Common myeloid progenitor, CD34-positive (primary cell): ENCODE data around the gene PAPOLA.

Source experiments
- CTCF ChIA-PET: fragments of 350-600 bp; sonication (Branson Sonifier 250); formaldehyde crosslinking; loops from one replicate; lab custom pipeline; 2021; ENCODE audit warnings: antibody characterized with exemption; lab: Charles Lee
- POLR2A ChIA-PET: fragments of 350-600 bp; sonication (Branson Sonifier 250); formaldehyde crosslinking; loops from one replicate; lab custom pipeline; 2021; ENCODE audit warnings: antibody characterized with exemption; lab: Charles Lee
- DNase-seq, 3 donors: peaks; one replicate each; pipeline versions ENCODE4 v3.0.0 to v3.0.0-alpha.2; 2013
- H3K27ac ChIP-seq, 2 experiments: 1 replicate in 1 of 2; 2 replicates in 1 of 2; pipeline ENCODE4 v1.7.0; 2013; ENCODE audit warnings: inconsistent platforms in 2 of 2, low read length in 2 of 2, mild to moderate bottlenecking in 2 of 2, low read depth in 1 of 2, moderate library complexity in 1 of 2; ENCODE audit not compliant: severe bottlenecking in 2 of 2, insufficient read depth in 1 of 2, poor library complexity in 1 of 2
- H3K27me3 ChIP-seq, 5 experiments: replicated peaks in 2 of 5; 1 replicate in 3 of 5; 2 replicates in 2 of 5; pipeline versions ENCODE4 v1.6.1 to v1.7.0; 2013; ENCODE audit warnings: low read length in 4 of 5, mild to moderate bottlenecking in 2 of 5, moderate library complexity in 2 of 5, inconsistent platforms in 1 of 5; ENCODE audit not compliant: insufficient read depth in 5 of 5, control insufficient read depth in 4 of 5
- H3K36me3 ChIP-seq, 4 experiments: 1 replicate in 2 of 4; 2 replicates in 2 of 4; pipeline versions ENCODE4 v1.6.1 to v1.7.0; 2013; ENCODE audit warnings: low read length in 3 of 4, control low read depth in 1 of 4, mild to moderate bottlenecking in 1 of 4; ENCODE audit not compliant: control insufficient read depth in 4 of 4, insufficient read depth in 4 of 4
- H3K4me1 ChIP-seq, 4 experiments: 1 replicate in 3 of 4; 2 replicates in 1 of 4; pipeline versions ENCODE4 v1.6.1 to v1.7.1; 2013; ENCODE audit warnings: low read length in 3 of 4, mild to moderate bottlenecking in 3 of 4, control low read depth in 1 of 4, inconsistent platforms in 1 of 4, moderate library complexity in 1 of 4; ENCODE audit not compliant: control insufficient read depth in 4 of 4, insufficient read depth in 4 of 4; ENCODE audit errors: control extremely low read depth in 1 of 4
- H3K4me3 ChIP-seq, 7 experiments: 1 replicate in 4 of 7; 2 replicates in 3 of 7; pipeline versions ENCODE4 v1.5.1 to v1.7.0; 2013; ENCODE audit warnings: mild to moderate bottlenecking in 7 of 7, low read length in 6 of 7, moderate library complexity in 6 of 7, inconsistent platforms in 2 of 7, low read depth in 2 of 7, control low read depth in 1 of 7; ENCODE audit not compliant: insufficient read depth in 4 of 7, control insufficient read depth in 1 of 7; ENCODE audit errors: extremely low read depth in 1 of 7
- H3K9me3 ChIP-seq, 5 experiments: 1 replicate in 4 of 5; 2 replicates in 1 of 5; pipeline versions ENCODE4 v1.6.1 to v1.7.1; 2013; ENCODE audit warnings: low read length in 4 of 5, mild to moderate bottlenecking in 2 of 5, inconsistent platforms in 1 of 5, low read depth in 1 of 5, moderate library complexity in 1 of 5; ENCODE audit not compliant: control insufficient read depth in 4 of 5, insufficient read depth in 2 of 5; ENCODE audit errors: control extremely low read depth in 1 of 5
- WGBS: methylation state at CpG from one replicate; pipeline ENCODE4 v1.1.5; 2013; ENCODE audit not compliant: insufficient coverage; 5-methylcytosine and 5-hydroxymethylcytosine counted together

Gene PAPOLA

GRCh38 chr14:96484399-96484798 is 17.8 kb upstream of the PAPOLA start:
- no peak overlapping the region for H3K4me3 ChIP-seq
- H3K36me3 ChIP-seq: no peaks in the 10 kb centered on the region
- POLR2A ChIA-PET: interaction anchor here (0.6 kb wide), 1 partner anchor 85 kb away, joined by 5 read pairs; no protein-coding TSS in a partner anchor
- CTCF ChIA-PET: no interaction called here
- H3K4me1 ChIP-seq: peaks cover 0 to 3% (median 0%) of the 10 kb centered on the region in 4 experiments
- H3K27me3 ChIP-seq: no peaks in the 10 kb centered on the region
- no peaks in the 10 kb centered on the region for H3K9me3 ChIP-seq
- no peak overlapping the region for H3K27ac ChIP-seq
- DNase-seq: peak in 2 of 3 donors; percentile 41 to 55

GRCh38 chr14:96486705-96487104 is 15.5 kb upstream of the PAPOLA start:
- no CpG with 5 or more reads among the region's 4 CpGs for WGBS
- Histone ChIP-seq H3K4me1 (peaks cover 0 to 3% (median 0%) of the 10 kb centered on the region in 4 experiments), H3K9me3 (no peaks in the 10 kb centered on the region), H3K36me3 (no peaks in the 10 kb centered on the region), H3K4me3 (no peak overlapping the region), H3K27me3 (no peaks in the 10 kb centered on the region), H3K27ac (no peak overlapping the region)
- DNase-seq: no peak
- ChIA-PET CTCF (no interaction called here), POLR2A (no interaction called here)

- Histone ChIP-seq H3K4me3 (no peak overlapping the region), H3K9me3 (no peaks in the 10 kb centered on the region), H3K36me3 (no peaks in the 10 kb centered on the region), H3K27me3 (no peaks in the 10 kb centered on the region), H3K4me1 (peaks cover 0 to 2% (median 0%) of the 10 kb centered on the region in 4 experiments), H3K27ac (no peak overlapping the region)
- DNase-seq: no peak
- WGBS: 100% methylated on average over 3 of the region's 4 CpGs
- ChIA-PET CTCF (no interaction called here), POLR2A (no interaction called here)
Measured at GRCh38 chr14:96489327-96489726, 12.9 kb upstream of the PAPOLA start.

GRCh38 chr14:96493178-96493577 is 9.0 kb upstream of the PAPOLA start:
- ChIA-PET CTCF (no interaction called here), POLR2A (no interaction called here)
- no CpG with 5 or more reads among the region's 1 CpG for WGBS
- Histone ChIP-seq H3K4me3 (no peak overlapping the region), H3K9me3 (no peaks in the 10 kb centered on the region), H3K27me3 (no peaks in the 10 kb centered on the region), H3K27ac (no peak overlapping the region), H3K36me3 (no peaks in the 10 kb centered on the region), H3K4me1 (peaks cover 0 to 11% (median 4%) of the 10 kb centered on the region in 4 experiments)
- DNase-seq: no peak

GRCh38 chr14:96494331-96494730 is 7.9 kb upstream of the PAPOLA start:
- Histone ChIP-seq H3K27ac (no peak overlapping the region), H3K36me3 (no peaks in the 10 kb centered on the region), H3K27me3 (no peaks in the 10 kb centered on the region), H3K4me1 (peaks cover 0 to 11% (median 4%) of the 10 kb centered on the region in 4 experiments), H3K4me3 (no peak overlapping the region), H3K9me3 (no peaks in the 10 kb centered on the region)
- no peak for DNase-seq
- ChIA-PET POLR2A (no interaction called here), CTCF (no interaction called here)
- 98% methylated on average over 3 of the region's 3 CpGs for WGBS

GRCh38 chr14:96497087-96497486 is 5.1 kb upstream of the PAPOLA start:
- no peak for DNase-seq

GRCh38 chr14:96497586-96497985 is 4.6 kb upstream of the PAPOLA start:
- no CpG with 5 or more reads among the region's 3 CpGs for WGBS
- Histone ChIP-seq H3K36me3 (no peaks in the 10 kb centered on the region), H3K27me3 (no peaks in the 10 kb centered on the region), H3K4me3 (no peak overlapping the region), H3K27ac (no peak overlapping the region), H3K9me3 (no peaks in the 10 kb centered on the region), H3K4me1 (peaks cover 13 to 19% (median 16%) of the 10 kb centered on the region in 4 experiments)
- POLR2A ChIA-PET: no interaction called here
- DNase-seq: no peak
- CTCF ChIA-PET: interaction anchor here (1.3 kb wide), 1 partner anchor 14 kb away, joined by 3 read pairs; no protein-coding TSS in a partner anchor

More at GRCh38 chr14:96497087-96497486, 5.1 kb upstream of the PAPOLA start:
- Histone ChIP-seq H3K9me3 (no peaks in the 10 kb centered on the region), H3K4me3 (peak overlapping the region in 1 of 7 experiments; percentile 13), H3K27me3 (no peaks in the 10 kb centered on the region), H3K4me1 (peaks cover 13 to 19% (median 16%) of the 10 kb centered on the region in 4 experiments), H3K27ac (no peak overlapping the region), H3K36me3 (no peaks in the 10 kb centered on the region)
- ChIA-PET CTCF (no interaction called here), POLR2A (no interaction called here)
- 100% methylated on average over 1 of the region's 5 CpGs for WGBS
